Measurements from ENCODE around the gene MGMT. TPM values are rescaled to one million over a fixed set of nuclear protein-coding genes. Genes with fewer than 3 reads are reported as not detected.

The MGMT gene
- total and polyA plus RNA-seq, 7 experiments from 2014 or later: 17.6 to 37.1 (median 22.0) TPM

GRCh38 chr10:129728905-129729795 lies 262.1 kb downstream of the MGMT start:
- CTCF ChIA-PET: no interaction called here
- peaks cover 5 to 69% (median 18%) of the 10 kb centered on the region in 11 donors for H3K9me3 Mint-ChIP-seq

GRCh38 chr10:129730272-129730992 lies 263.4 kb downstream of the MGMT start:
- Mint-ChIP-seq H3K4me3 (no peak overlapping the region), H3K36me3 (peaks cover 0 to 48% (median 44%) of the 10 kb centered on the region in 5 donors), H3K9me3 (peaks cover 0 to 60% (median 18%) of the 10 kb centered on the region in 11 donors), H3K27ac (no peak overlapping the region), H3K27me3 (no peaks in the 10 kb centered on the region), H3K4me1 (no peaks in the 10 kb centered on the region)
- Histone ChIP-seq H3K27me3 (ENCODE audit: control insufficient read depth in 2 of 2, insufficient read depth in 2 of 2, low read length in 2 of 2) (no peaks in the 10 kb centered on the region), H3K36me3 (ENCODE audit: control insufficient read depth in 2 of 3, insufficient read depth in 3 of 3, low read length in 3 of 3) (peaks cover 0 to 4% (median 0%) of the 10 kb centered on the region in 3 experiments), H3K4me1 (ENCODE audit: control insufficient read depth in 2 of 2, insufficient read depth in 2 of 2, low read length in 2 of 2) (no peaks in the 10 kb centered on the region), H3K9me3 (ENCODE audit: control insufficient read depth in 2 of 3, low read length in 3 of 3) (peaks cover 0 to 24% (median 0%) of the 10 kb centered on the region in 3 experiments), H3K4me3 (ENCODE audit: low read length) (no peak overlapping the region), H3K27ac (ENCODE audit: low read depth, low read length) (no peak overlapping the region)
- CTCF ChIA-PET: no interaction called here
- POLR2A ChIA-PET: no interaction called here
- intact Hi-C loops (cut with micrococcal nuclease): no loop called here
- DNase-seq (no peak), ATAC-seq (no peak)

More at GRCh38 chr10:129728905-129729795, 262.1 kb downstream of the MGMT start:
- Histone ChIP-seq H3K27ac (ENCODE audit: low read depth, low read length) (no peak overlapping the region), H3K36me3 (ENCODE audit: control insufficient read depth in 2 of 3, insufficient read depth in 3 of 3, low read length in 3 of 3) (peaks cover 0 to 10% (median 0%) of the 10 kb centered on the region in 3 experiments), H3K4me3 (ENCODE audit: low read length) (no peak overlapping the region), H3K9me3 (ENCODE audit: control insufficient read depth in 2 of 3, low read length in 3 of 3) (peaks cover 0 to 31% (median 0%) of the 10 kb centered on the region in 3 experiments), H3K4me1 (ENCODE audit: control insufficient read depth in 2 of 2, insufficient read depth in 2 of 2, low read length in 2 of 2) (no peaks in the 10 kb centered on the region), H3K27me3 (ENCODE audit: control insufficient read depth in 2 of 2, insufficient read depth in 2 of 2, low read length in 2 of 2) (no peaks in the 10 kb centered on the region)
- POLR2A ChIA-PET: no interaction called here
- ATAC-seq: no peak
- H3K27me3 Mint-ChIP-seq: no peaks in the 10 kb centered on the region
- no peaks in the 10 kb centered on the region for H3K4me1 Mint-ChIP-seq
- no peak overlapping the region for H3K4me3 Mint-ChIP-seq
- no peak overlapping the region for H3K27ac Mint-ChIP-seq
- DNase-seq: no peak
- intact Hi-C loops (cut with micrococcal nuclease): no loop called here
- peaks cover 0 to 61% (median 55%) of the 10 kb centered on the region in 5 donors for H3K36me3 Mint-ChIP-seq

- Mint-ChIP-seq H3K4me1 (no peaks in the 10 kb centered on the region), H3K9me3 (peaks cover 0 to 55% (median 16%) of the 10 kb centered on the region in 11 donors), H3K27me3 (no peaks in the 10 kb centered on the region), H3K36me3 (peaks cover 0 to 43% (median 39%) of the 10 kb centered on the region in 5 donors), H3K4me3 (no peak overlapping the region), H3K27ac (no peak overlapping the region)
- intact Hi-C loops (cut with micrococcal nuclease): no loop called here
- Histone ChIP-seq H3K27ac (ENCODE audit: low read depth, low read length) (no peak overlapping the region), H3K9me3 (ENCODE audit: control insufficient read depth in 2 of 3, low read length in 3 of 3) (peaks cover 0 to 21% (median 0%) of the 10 kb centered on the region in 3 experiments), H3K27me3 (ENCODE audit: control insufficient read depth in 2 of 2, insufficient read depth in 2 of 2, low read length in 2 of 2) (no peaks in the 10 kb centered on the region), H3K4me1 (ENCODE audit: control insufficient read depth in 2 of 2, insufficient read depth in 2 of 2, low read length in 2 of 2) (no peaks in the 10 kb centered on the region), H3K4me3 (ENCODE audit: low read length) (no peak overlapping the region), H3K36me3 (ENCODE audit: control insufficient read depth in 2 of 3, insufficient read depth in 3 of 3, low read length in 3 of 3) (no peaks in the 10 kb centered on the region)
- ATAC-seq: no peak
- POLR2A ChIA-PET: no interaction called here
- CTCF ChIA-PET: no interaction called here
- no peak for DNase-seq
These were observed 263.9 kb downstream of the MGMT start for GRCh38 chr10:129730993-129731325.

- ATAC-seq (no peak), DNase-seq (no peak)
- Mint-ChIP-seq H3K9me3 (peaks cover 0 to 54% (median 20%) of the 10 kb centered on the region in 11 donors), H3K4me3 (no peak overlapping the region), H3K27me3 (no peaks in the 10 kb centered on the region), H3K4me1 (no peaks in the 10 kb centered on the region), H3K36me3 (peaks cover 0 to 65% (median 40%) of the 10 kb centered on the region in 5 donors), H3K27ac (no peak overlapping the region)
- intact Hi-C loops (cut with micrococcal nuclease): no loop called here
- ChIA-PET CTCF (no interaction called here), POLR2A (no interaction called here)
- H3K4me3 ChIP-seq (ENCODE audit: low read length): no peak overlapping the region
- H3K36me3 ChIP-seq (ENCODE audit: control insufficient read depth in 2 of 3, insufficient read depth in 3 of 3, low read length in 3 of 3): peaks cover 0 to 12% (median 0%) of the 10 kb centered on the region in 3 experiments
- no peak overlapping the region for H3K27ac ChIP-seq (ENCODE audit: low read depth, low read length)
- peaks cover 0 to 24% (median 0%) of the 10 kb centered on the region in 3 experiments for H3K9me3 ChIP-seq (ENCODE audit: control insufficient read depth in 2 of 3, low read length in 3 of 3)
- no peaks in the 10 kb centered on the region for H3K4me1 ChIP-seq (ENCODE audit: control insufficient read depth in 2 of 2, insufficient read depth in 2 of 2, low read length in 2 of 2)
- no peaks in the 10 kb centered on the region for H3K27me3 ChIP-seq (ENCODE audit: control insufficient read depth in 2 of 2, insufficient read depth in 2 of 2, low read length in 2 of 2)
These were observed 273.7 kb downstream of the MGMT start for GRCh38 chr10:129740532-129741279.

- ChIA-PET CTCF (no interaction called here), POLR2A (no interaction called here)
- Mint-ChIP-seq H3K27ac (no peak overlapping the region), H3K4me1 (no peaks in the 10 kb centered on the region), H3K36me3 (peaks cover 0 to 66% (median 46%) of the 10 kb centered on the region in 5 donors), H3K4me3 (no peak overlapping the region), H3K9me3 (peaks cover 0 to 62% (median 21%) of the 10 kb centered on the region in 11 donors), H3K27me3 (no peaks in the 10 kb centered on the region)
- H3K4me1 ChIP-seq (ENCODE audit: control insufficient read depth in 2 of 2, insufficient read depth in 2 of 2, low read length in 2 of 2): no peaks in the 10 kb centered on the region
- H3K4me3 ChIP-seq (ENCODE audit: low read length): no peak overlapping the region
- peaks cover 0 to 24% (median 0%) of the 10 kb centered on the region in 3 experiments for H3K9me3 ChIP-seq (ENCODE audit: control insufficient read depth in 2 of 3, low read length in 3 of 3)
- peaks cover 0 to 12% (median 0%) of the 10 kb centered on the region in 3 experiments for H3K36me3 ChIP-seq (ENCODE audit: control insufficient read depth in 2 of 3, insufficient read depth in 3 of 3, low read length in 3 of 3)
- H3K27ac ChIP-seq (ENCODE audit: low read depth, low read length): no peak overlapping the region
- DNase-seq (no peak), ATAC-seq (no peak)
- H3K27me3 ChIP-seq (ENCODE audit: control insufficient read depth in 2 of 2, insufficient read depth in 2 of 2, low read length in 2 of 2): no peaks in the 10 kb centered on the region
- intact Hi-C loops (cut with micrococcal nuclease): no loop called here
These were observed 274.4 kb downstream of the MGMT start for GRCh38 chr10:129741280-129741977.
